ENCODE measurements around the gene LILRB1.
"Not testable (repeated sequence)": the region's sequence is repeated elsewhere in the genome, so short reads cannot be mapped to it uniquely, and the experiment has no call there.

Gene LILRB1

DNA sequence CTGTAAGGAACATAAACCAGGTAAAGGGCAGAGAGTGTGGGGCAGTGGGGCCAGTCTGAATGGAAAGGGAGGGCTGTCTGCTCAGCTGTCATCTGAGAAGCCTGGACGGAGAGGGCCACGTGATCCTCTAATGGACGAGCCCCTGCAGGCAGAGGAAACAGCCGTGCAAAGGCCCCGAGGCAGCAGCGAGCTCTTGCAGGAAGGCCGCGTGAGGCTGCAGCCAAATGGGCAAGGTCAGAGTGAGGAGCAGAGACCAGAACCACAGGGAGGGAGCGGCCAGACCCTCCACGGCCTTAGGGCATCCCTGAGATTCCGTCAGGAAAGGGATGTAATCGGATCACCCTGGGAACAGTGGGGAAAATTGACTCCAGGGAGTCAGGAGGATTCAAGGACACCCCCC, 36.9 kb downstream of the LILRB1 start:
- DNase-seq, result no peak

DNA sequence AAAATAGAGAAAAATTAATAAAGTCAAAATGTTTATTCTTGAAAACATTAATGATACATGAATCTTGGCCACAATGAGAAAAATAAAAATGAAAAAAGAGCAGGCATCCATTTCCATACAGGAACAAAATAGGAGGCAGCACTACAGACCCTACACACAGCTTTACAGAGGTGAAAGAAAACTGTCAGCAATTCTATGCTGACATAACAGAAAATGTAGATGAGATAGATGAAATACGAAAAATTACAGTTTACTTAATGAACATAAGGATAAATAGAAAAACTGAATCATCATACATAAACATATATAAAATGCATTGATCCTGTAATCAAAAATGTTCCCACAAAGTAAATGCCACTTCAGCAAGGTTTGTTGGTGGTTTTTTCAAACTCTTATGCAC, 38.1 kb downstream of the LILRB1 start:
- DNase-seq, result no peak

DNA sequence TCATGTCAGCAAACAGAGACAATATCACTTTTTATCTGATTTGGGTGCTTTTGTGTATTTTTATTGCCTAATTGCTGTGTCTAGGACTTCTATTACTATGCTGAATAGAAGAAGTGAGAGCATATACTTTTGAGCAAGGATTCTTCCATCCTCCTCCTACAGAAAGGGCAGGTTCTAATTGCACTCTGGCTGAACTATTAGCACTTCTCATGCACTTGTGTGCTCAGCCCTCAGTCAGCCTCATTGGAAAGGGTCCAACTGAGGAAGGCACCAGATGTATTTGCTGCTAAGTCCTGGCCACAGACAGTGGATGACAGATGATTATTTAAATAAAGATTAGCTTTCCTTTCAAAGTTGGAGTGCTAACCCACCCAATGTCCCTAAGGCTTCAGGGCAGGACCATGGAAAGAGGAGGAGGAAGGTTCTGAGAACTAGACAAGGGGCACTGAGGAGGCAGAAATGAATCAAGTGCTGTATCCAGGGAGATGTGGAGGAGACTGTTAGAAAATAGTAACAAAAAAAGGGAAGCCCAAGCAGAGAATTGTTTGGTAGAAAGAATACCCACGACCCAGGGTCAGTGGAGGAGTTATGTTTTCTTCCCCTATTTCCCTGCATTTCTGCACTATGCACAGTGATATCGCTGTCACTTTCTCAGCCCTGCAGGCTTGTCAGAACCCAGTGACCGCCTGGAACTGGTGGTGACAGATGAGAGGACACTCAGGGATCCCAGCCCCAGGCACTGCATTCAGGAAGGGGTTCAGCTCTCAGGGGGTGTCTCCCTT, 40.5 kb downstream of the LILRB1 start:
- no peak for DNase-seq

- DNase-seq, result no peak
These were observed 42.9 kb downstream of the LILRB1 start for GRCh38 chr19:54673222-54673621.

DNA sequence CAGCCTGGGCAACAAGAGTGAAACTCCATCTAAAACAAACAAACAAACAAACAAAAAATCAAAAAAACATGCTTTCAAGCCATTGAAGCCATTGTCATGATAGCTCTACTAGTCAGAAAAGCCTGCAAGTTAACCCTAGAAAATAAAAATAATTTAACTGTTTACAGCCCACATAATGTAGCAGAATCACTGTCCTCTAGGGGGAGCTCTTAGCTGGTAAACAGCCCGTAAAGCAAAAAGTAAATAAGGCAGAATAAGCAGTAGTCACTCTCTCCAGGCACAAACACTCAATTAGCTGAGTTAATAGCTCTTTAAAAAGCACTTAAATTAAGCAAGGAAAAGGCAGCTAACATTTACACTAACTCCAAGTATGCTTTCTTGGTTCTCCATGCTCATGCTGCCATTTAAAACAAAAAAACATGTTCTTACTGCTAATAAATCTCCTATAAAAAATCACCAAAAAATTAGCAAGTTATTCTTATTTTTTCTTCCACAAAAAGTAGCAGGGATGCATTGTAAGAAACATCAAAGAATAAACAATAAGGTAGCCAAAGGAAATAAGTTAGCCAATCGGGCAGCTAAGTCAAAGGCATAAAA, 43.8 kb downstream of the LILRB1 start:
- no peak for DNase-seq

GRCh38 chr19:54676210-54676834, 46.0 kb downstream of the LILRB1 start:
- not testable (repeated sequence) for DNase-seq

DNA sequence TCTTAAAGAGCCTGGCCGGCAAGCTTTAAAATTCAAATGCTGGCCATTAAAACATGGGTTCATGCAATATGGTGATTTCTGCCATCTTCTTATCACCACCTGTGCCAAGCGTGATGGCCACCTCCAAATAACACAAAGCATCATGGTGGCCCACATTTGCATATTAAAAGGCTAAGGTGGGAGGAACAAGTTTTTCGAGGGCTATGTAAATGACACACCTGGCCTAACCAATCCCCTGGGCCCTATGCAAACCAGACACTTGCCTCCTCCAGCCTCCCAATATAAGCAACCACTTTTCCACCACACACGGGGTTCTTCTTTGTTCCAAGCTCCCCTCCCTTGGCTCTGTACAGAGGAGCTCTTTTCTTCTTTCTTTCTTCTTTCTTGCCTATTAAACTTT, 46.9 kb downstream of the LILRB1 start:
- no peak for DNase-seq

GRCh38 chr19:54681596-54681995, 51.3 kb downstream of the LILRB1 start:
- not testable (repeated sequence) for DNase-seq

GRCh38 chr19:54682306-54682856, 52.1 kb downstream of the LILRB1 start:
- no peak for DNase-seq

GRCh38 chr19:54684527-54684926, 54.2 kb downstream of the LILRB1 start:
- DNase-seq, result peak; percentile 42
